ENCODE results near the gene FAU. TPM values are rescaled to one million over a fixed set of nuclear protein-coding genes. Genes with fewer than 3 reads are reported as not detected.
"Not testable (repeated sequence)": the region's sequence is repeated elsewhere in the genome, so short reads cannot be mapped to it uniquely, and the experiment has no call there.

The FAU gene
- total RNA-seq, 1 experiment from 2014 or later: 1,073 TPM

GRCh38 chr11:65150509-65151299, 28.8 kb upstream of the FAU start (continued):
- TF ChIP-seq, protein P1, sequence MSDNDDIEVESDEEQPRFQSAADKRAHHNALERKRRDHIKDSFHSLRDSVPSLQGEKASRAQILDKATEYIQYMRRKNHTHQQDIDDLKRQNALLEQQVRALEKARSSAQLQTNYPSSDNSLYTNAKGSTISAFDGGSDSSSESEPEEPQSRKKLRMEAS (IDR thresholded peaks at IDR 0.05): peak; percentile 58
- TF ChIP-seq JUND (IDR thresholded peaks at IDR 0.05) (peak; percentile 81), EZH2phosphoT487 (IDR thresholded peaks at IDR 0.05; ENCODE audit: borderline replicate concordance) (no peak), SIN3A (IDR thresholded peaks at IDR 0.05; ENCODE audit: low read depth) (no peak)

DNA sequence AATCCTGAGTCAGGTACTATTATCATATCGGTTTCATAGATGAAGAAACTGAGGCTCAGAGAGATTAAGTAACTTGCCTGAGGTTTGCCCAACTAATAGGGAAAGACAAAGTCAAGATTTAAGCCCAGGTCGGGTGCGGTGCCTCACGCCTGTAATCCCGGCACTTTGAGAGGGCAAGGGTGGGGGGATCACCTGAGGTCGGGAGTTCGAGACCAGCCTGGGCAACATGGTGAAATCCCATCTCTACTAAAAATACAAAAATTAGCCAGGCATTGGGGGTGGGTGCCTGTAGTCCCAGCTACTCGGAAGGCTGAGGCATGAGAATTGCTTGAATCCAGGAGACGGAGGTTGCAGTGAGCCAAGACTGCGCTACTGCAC, 28.2 kb upstream of the FAU start:
- H4K20me1 ChIP-seq (ENCODE audit: insufficient read depth); POLR2A ChIA-PET; H3K79me2 ChIP-seq (ENCODE audit: insufficient read depth, low read length); CTCF ChIA-PET; RAD21 ChIA-PET (ENCODE audit: low non-redundant PET in 1 of 2, low total read pairs in 2 of 2, uncharacterized antibody in 2 of 2, unreplicated experiment in 2 of 2); H3K9me3 ChIP-seq (ENCODE audit: control insufficient read depth in 1 of 2, insufficient read depth in 1 of 2, low read depth in 1 of 2, low read length in 2 of 2); intact Hi-C loops (cut with micrococcal nuclease); H3K36me3 ChIP-seq (ENCODE audit: control insufficient read depth in 1 of 2, insufficient read depth in 2 of 2, low read length in 2 of 2); H3K9me2 ChIP-seq (ENCODE audit: insufficient read depth); H3K27me3 ChIP-seq (ENCODE audit: insufficient read depth, low read length); DNase-seq (ENCODE audit: low read depth, low spot score): not testable (repeated sequence)
- peaks cover 15 to 29% of the 10 kb centered on the region in 2 experiments for H3K4me1 ChIP-seq (ENCODE audit: control insufficient read depth in 1 of 2, insufficient read depth in 2 of 2, low read length in 2 of 2)
- H3K4me2 ChIP-seq (ENCODE audit: low read length): peak overlapping the region; percentile 74
- peak overlapping the region; percentile 50 for H3K9ac ChIP-seq (ENCODE audit: low read length)
- peak overlapping the region; percentile 20 to 29; a peak in 3 of 4 replicates for H3K4me3 ChIP-seq (replicated peaks in 1 of 2; ENCODE audit: low read depth in 1 of 2, low read length in 2 of 2)
- peak overlapping the region; percentile 37 for H2AFZ ChIP-seq (ENCODE audit: low read depth, low read length, poor library complexity, severe bottlenecking)
- H3K27ac ChIP-seq (ENCODE audit: low read depth, low read length): peak overlapping the region; percentile 89
- BruUV-seq (replicated peaks): TSS peak; percentile 58
- ATAC-seq: 0 out of 2 replicates have a peak, but pooled peaks have one; percentile 1

DNA sequence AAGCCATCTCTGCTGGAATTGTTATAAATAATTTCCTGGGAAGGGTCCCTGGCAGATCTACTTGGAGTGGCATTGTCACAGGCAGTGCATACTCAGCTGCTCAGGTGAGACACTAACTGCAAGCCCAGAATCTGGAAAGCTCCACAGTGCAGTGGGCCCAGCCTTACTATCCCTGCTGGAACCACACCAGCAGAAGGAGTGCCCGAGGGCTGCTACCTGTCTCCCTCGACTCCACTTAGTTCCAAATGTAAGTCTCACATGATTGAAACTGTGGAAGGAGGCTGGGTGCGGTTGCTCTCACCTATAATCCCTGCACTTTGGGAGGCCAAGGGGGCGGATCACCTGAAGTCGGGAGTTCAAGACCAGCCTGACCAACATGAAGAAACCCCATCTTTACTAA, 26.7 kb upstream of the FAU start:
- no peak overlapping the region for H2AFZ ChIP-seq (ENCODE audit: low read depth, low read length, poor library complexity, severe bottlenecking)
- H3K36me3 ChIP-seq (ENCODE audit: control insufficient read depth in 1 of 2, insufficient read depth in 2 of 2, low read length in 2 of 2): no peaks in the 10 kb centered on the region
- POLR2A ChIA-PET: interaction anchor here (0.6 kb wide), 1 partner anchor 358 kb away, joined by 3 read pairs; no protein-coding TSS in a partner anchor
- CTCF ChIA-PET: no interaction called here
- RAD21 ChIA-PET (ENCODE audit: low non-redundant PET in 1 of 2, low total read pairs in 2 of 2, uncharacterized antibody in 2 of 2, unreplicated experiment in 2 of 2): no interaction called here
- peaks cover 15 to 29% of the 10 kb centered on the region in 2 experiments for H3K4me1 ChIP-seq (ENCODE audit: control insufficient read depth in 1 of 2, insufficient read depth in 2 of 2, low read length in 2 of 2)
- BruUV-seq (replicated peaks): no TSS peak
- H3K9me2 ChIP-seq (ENCODE audit: insufficient read depth): no peaks in the 10 kb centered on the region
- H3K4me3 ChIP-seq (replicated peaks in 1 of 2; ENCODE audit: low read depth in 1 of 2, low read length in 2 of 2): no peak overlapping the region
- intact Hi-C loops (cut with micrococcal nuclease): no loop called here
- H3K9me3 ChIP-seq (ENCODE audit: control insufficient read depth in 1 of 2, insufficient read depth in 1 of 2, low read depth in 1 of 2, low read length in 2 of 2): peaks cover 0 to 7% of the 10 kb centered on the region in 2 experiments; a peak in 1 of 4 replicates
- no peak overlapping the region for H3K4me2 ChIP-seq (ENCODE audit: low read length)
- ATAC-seq: no peak
- no peaks in the 10 kb centered on the region for H4K20me1 ChIP-seq (ENCODE audit: insufficient read depth)
- H3K27ac ChIP-seq (ENCODE audit: low read depth, low read length): no peak overlapping the region
- H3K9ac ChIP-seq (ENCODE audit: low read length): no peak overlapping the region
- DNase-seq (ENCODE audit: low read depth, low spot score): no peak
- no peaks in the 10 kb centered on the region for H3K27me3 ChIP-seq (ENCODE audit: insufficient read depth, low read length)
- no peaks in the 10 kb centered on the region for H3K79me2 ChIP-seq (ENCODE audit: insufficient read depth, low read length)
- TF ChIP-seq, protein P2, sequence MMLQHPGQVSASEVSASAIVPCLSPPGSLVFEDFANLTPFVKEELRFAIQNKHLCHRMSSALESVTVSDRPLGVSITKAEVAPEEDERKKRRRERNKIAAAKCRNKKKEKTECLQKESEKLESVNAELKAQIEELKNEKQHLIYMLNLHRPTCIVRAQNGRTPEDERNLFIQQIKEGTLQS (IDR thresholded peaks at IDR 0.05): no peak
- TF ChIP-seq POLR2A (IDR thresholded peaks at IDR 0.05; ENCODE audit: borderline replicate concordance, extremely low read depth, insufficient read depth, insufficient read length) (no peak), SP1 (IDR thresholded peaks at IDR 0.05; ENCODE audit: low read depth) (no peak), SRF (IDR thresholded peaks at IDR 0.05; ENCODE audit: low read depth) (no peak), SIN3A (IDR thresholded peaks at IDR 0.05; ENCODE audit: low read depth) (no peak), ZNF274 (IDR thresholded peaks at IDR 0.05; ENCODE audit: low read depth, low read length) (no peak), ZFX (IDR thresholded peaks at IDR 0.05) (no peak), EZH2 (IDR thresholded peaks at IDR 0.05) (no peak), YY1 (IDR thresholded peaks at IDR 0.05; ENCODE audit: extremely low read depth, insufficient replicate concordance, low read depth, low read length) (no peak), RAD21 (IDR thresholded peaks at IDR 0.05; ENCODE audit: low read depth) (no peak)
- TF ChIP-seq, protein P3, sequence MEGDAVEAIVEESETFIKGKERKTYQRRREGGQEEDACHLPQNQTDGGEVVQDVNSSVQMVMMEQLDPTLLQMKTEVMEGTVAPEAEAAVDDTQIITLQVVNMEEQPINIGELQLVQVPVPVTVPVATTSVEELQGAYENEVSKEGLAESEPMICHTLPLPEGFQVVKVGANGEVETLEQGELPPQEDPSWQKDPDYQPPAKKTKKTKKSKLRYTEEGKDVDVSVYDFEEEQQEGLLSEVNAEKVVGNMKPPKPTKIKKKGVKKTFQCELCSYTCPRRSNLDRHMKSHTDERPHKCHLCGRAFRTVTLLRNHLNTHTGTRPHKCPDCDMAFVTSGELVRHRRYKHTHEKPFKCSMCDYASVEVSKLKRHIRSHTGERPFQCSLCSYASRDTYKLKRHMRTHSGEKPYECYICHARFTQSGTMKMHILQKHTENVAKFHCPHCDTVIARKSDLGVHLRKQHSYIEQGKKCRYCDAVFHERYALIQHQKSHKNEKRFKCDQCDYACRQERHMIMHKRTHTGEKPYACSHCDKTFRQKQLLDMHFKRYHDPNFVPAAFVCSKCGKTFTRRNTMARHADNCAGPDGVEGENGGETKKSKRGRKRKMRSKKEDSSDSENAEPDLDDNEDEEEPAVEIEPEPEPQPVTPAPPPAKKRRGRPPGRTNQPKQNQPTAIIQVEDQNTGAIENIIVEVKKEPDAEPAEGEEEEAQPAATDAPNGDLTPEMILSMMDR (IDR thresholded peaks at IDR 0.05 in 2 of 3, conservative IDR thresholded peaks at IDR 0.05 in 1 of 3; ENCODE audit: borderline replicate concordance in 1 of 3, insufficient read depth in 1 of 3, low read depth in 2 of 3, low read length in 2 of 3): no peak

Measured in HCT116 (cell line).